OCI-LY3 (cell line): Measurements from ENCODE around the gene AIG1.

Experiments
- H2AFZ ChIP-seq: fragments of 200-600, 300-600 bp; shearing (Covaris generic); 2 replicates; pipeline ENCODE4 v1.6.0; 2014; ENCODE audit warnings: antibody characterized with exemption, low read depth, low read length
- H3K27ac ChIP-seq: fragments of 200-600, 300-600 bp; sonication (generic); 2 replicates; pipeline ENCODE4 v1.5.1; 2014; ENCODE audit warnings: mild to moderate bottlenecking, low read length, moderate library complexity, mixed read lengths
- H3K27me3 ChIP-seq: fragments of 200-600, 300-600 bp; sonication (generic); 2 replicates; pipeline ENCODE4 v1.6.1; 2014; ENCODE audit warnings: low read depth, low read length, mixed read lengths
- H3K36me3 ChIP-seq: fragments of 200-600, 300-600 bp; sonication (generic); replicated peaks from 2 replicates; pipeline ENCODE3; 2014; ENCODE audit warnings: low read depth, low read length, mixed read lengths
- H3K4me1 ChIP-seq: fragments of 300-600, 200-600 bp; sonication (generic); 2 replicates; pipeline ENCODE4 v1.6.1; 2014; ENCODE audit warnings: low read length, mixed read lengths
- H3K4me2 ChIP-seq: fragments of 200-600, 300-600 bp; sonication (generic); 2 replicates; pipeline ENCODE4 v1.6.1; 2014; ENCODE audit warnings: low read length, mixed read lengths
- H3K4me3 ChIP-seq: fragments of 300-600, 200-600 bp; sonication (generic); 2 replicates; pipeline ENCODE4 v1.5.1; 2014; ENCODE audit warnings: antibody characterized with exemption, mild to moderate bottlenecking, low read length, moderate library complexity
- H3K79me2 ChIP-seq: fragments of 300-600, 200-600 bp; shearing (Covaris generic); 2 replicates; pipeline ENCODE4 v1.6.1; 2014; ENCODE audit warnings: mild to moderate bottlenecking, low read length, mixed read lengths
- H3K9ac ChIP-seq: fragments of 300-600, 200-600 bp; shearing (Covaris generic); 2 replicates; pipeline ENCODE4 v1.6.0; 2014; ENCODE audit warnings: mild to moderate bottlenecking, low read length, moderate library complexity
- H3K9me3 ChIP-seq: fragments of 200-600, 300-600 bp; shearing (Covaris generic); 2 replicates; pipeline ENCODE4 v1.6.1; 2014; ENCODE audit warnings: low read length, mixed read lengths; ENCODE audit not compliant: insufficient read depth
- H4K20me1 ChIP-seq: fragments of 200-600, 300-600 bp; sonication (generic); 2 replicates; pipeline ENCODE4 v1.6.1; 2016; ENCODE audit warnings: low read length, mixed read lengths; ENCODE audit not compliant: insufficient read depth
- EZH2phosphoT487 ChIP-seq: fragments of 200-600 bp; shearing (Covaris generic); IDR thresholded peaks from 2 replicates; pipeline ENCODE4 v1.6.1; 2018; ENCODE audit warnings: antibody characterized with exemption, mixed run types, low read depth
- TF ChIP-seq, protein P1 (sequence below): fragments of 200-600, 300-600 bp; sonication (generic); IDR thresholded peaks from 2 replicates; pipeline ENCODE4 v1.5.1; 2014; ENCODE audit warnings: antibody characterized with exemption, low read length, low read depth

The AIG1 gene

DNA sequence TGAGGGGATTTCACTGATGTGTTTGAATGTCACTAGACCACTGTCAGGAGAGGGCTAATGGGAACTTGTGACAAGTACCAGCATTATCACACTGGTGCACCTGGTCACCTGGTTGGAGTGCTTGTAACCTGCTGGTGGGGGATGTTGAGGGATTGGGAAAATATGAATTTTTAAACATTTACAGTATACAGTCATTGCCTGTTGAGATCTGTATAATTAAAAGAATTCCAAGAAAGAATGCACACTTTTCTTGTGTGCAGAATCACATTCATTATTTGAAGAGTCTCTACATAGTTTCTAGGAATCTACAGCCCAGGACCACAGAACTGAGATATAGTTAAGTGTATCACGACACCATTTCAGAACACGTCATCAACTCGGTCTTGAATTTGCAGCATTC is 118.4 kb downstream of the AIG1 start:
- Histone ChIP-seq H3K36me3 (no peaks in the 10 kb centered on the region), H3K9ac (no peak overlapping the region), H3K4me1 (no peaks in the 10 kb centered on the region; the same call in 1 of the 2 replicates), H2AFZ (no peak overlapping the region), H4K20me1 (no peaks in the 10 kb centered on the region), H3K27me3 (no peaks in the 10 kb centered on the region), H3K27ac (no peak overlapping the region), H3K4me3 (no peak overlapping the region), H3K79me2 (no peaks in the 10 kb centered on the region), H3K4me2 (no peak overlapping the region), H3K9me3 (no peaks in the 10 kb centered on the region)
- TF ChIP-seq, protein P1, sequence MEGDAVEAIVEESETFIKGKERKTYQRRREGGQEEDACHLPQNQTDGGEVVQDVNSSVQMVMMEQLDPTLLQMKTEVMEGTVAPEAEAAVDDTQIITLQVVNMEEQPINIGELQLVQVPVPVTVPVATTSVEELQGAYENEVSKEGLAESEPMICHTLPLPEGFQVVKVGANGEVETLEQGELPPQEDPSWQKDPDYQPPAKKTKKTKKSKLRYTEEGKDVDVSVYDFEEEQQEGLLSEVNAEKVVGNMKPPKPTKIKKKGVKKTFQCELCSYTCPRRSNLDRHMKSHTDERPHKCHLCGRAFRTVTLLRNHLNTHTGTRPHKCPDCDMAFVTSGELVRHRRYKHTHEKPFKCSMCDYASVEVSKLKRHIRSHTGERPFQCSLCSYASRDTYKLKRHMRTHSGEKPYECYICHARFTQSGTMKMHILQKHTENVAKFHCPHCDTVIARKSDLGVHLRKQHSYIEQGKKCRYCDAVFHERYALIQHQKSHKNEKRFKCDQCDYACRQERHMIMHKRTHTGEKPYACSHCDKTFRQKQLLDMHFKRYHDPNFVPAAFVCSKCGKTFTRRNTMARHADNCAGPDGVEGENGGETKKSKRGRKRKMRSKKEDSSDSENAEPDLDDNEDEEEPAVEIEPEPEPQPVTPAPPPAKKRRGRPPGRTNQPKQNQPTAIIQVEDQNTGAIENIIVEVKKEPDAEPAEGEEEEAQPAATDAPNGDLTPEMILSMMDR, result no peak
- TF ChIP-seq EZH2phosphoT487, result no peak

GRCh38 chr6:143179901-143180612 is 119.4 kb downstream of the AIG1 start:
- Histone ChIP-seq H3K79me2 (no peaks in the 10 kb centered on the region), H3K4me1 (no peaks in the 10 kb centered on the region; the same call in 1 of the 2 replicates), H3K4me2 (no peak overlapping the region), H3K9ac (no peak overlapping the region), H3K27ac (no peak overlapping the region), H3K36me3 (no peaks in the 10 kb centered on the region), H3K4me3 (no peak overlapping the region), H3K27me3 (no peaks in the 10 kb centered on the region), H2AFZ (no peak overlapping the region), H3K9me3 (no peaks in the 10 kb centered on the region), H4K20me1 (no peaks in the 10 kb centered on the region)
- no peak for TF ChIP-seq EZH2phosphoT487
- TF ChIP-seq, protein P1, result no peak

DNA sequence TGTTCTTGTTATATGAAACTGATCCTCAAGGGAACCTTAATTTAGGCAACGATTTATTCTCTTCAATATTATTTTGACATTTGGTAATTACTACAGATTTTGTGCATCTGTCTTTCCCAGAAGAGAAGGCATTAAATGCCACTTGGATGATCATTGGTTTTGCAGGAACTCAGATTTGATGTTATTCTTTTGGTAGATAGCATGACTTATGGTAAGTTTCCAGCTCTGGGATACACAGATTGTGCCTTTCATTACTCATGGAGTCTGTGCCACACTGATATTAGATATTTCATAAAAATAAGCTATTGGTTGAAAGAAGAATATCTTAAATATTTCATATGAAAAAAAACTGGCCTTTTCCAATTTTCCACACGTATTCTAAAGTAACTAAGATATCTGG is 120.1 kb downstream of the AIG1 start:
- TF ChIP-seq, protein P1, result no peak
- TF ChIP-seq EZH2phosphoT487, result no peak
- Histone ChIP-seq H3K4me3 (no peak overlapping the region), H3K4me1 (no peaks in the 10 kb centered on the region; the same call in 1 of the 2 replicates), H3K4me2 (no peak overlapping the region), H3K79me2 (no peaks in the 10 kb centered on the region), H3K27me3 (no peaks in the 10 kb centered on the region), H3K9ac (no peak overlapping the region), H3K36me3 (no peaks in the 10 kb centered on the region), H3K27ac (no peak overlapping the region), H4K20me1 (no peaks in the 10 kb centered on the region), H3K9me3 (no peaks in the 10 kb centered on the region), H2AFZ (no peak overlapping the region)

DNA sequence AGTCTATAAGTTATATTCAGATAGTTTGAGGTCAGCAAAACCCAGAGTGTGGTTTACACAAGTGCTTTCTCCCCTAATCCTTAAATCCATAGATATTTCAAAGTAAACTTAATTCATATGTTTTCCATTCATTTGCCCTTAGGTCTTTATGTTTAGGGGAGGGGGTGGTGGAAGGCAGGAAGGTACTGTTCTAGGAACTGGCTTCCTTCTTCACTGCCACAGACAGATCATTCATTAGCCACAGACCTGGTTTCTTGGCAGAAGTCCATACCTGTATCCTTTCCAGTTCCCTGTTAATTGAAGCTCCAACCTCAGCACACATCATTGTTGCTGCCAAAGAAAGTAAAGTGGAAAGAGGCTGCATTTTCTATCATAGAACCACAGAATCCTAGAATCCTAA is 123.0 kb downstream of the AIG1 start:
- H3K4me3 ChIP-seq, result no peak overlapping the region
- no peaks in the 10 kb centered on the region; the same call in 1 of the 2 replicates for H3K4me1 ChIP-seq
- no peaks in the 10 kb centered on the region for H3K9me3 ChIP-seq
- no peaks in the 10 kb centered on the region for H3K36me3 ChIP-seq
- H3K4me2 ChIP-seq, result no peak overlapping the region
- TF ChIP-seq EZH2phosphoT487, result no peak
- TF ChIP-seq, protein P1, result no peak
- H4K20me1 ChIP-seq, result no peaks in the 10 kb centered on the region
- H2AFZ ChIP-seq, result no peak overlapping the region
- no peak overlapping the region for H3K27ac ChIP-seq
- no peaks in the 10 kb centered on the region for H3K27me3 ChIP-seq
- H3K9ac ChIP-seq, result no peak overlapping the region
- H3K79me2 ChIP-seq, result no peaks in the 10 kb centered on the region
